ENCODE data around the gene DBP.

The DBP gene

DNA sequence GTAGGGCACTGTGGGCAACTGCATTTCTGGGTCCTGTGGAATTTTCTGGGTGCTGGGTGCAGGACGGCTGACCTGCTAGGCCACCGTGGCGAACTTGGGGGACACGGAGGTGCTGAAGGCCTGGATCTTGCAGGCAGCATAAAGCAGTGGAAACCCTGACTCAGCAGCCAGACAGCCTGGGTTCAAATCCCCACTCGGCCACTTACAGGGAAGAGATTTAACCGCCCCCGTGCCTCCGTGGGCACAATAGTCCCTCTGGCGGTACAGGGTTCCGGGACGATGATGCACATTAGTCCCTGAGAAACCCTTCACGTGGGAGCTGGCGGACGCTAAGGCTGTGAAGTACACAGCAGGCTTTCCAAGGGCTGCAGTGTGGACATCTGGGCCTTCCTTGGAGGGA lies 25.3 kb downstream of the DBP start:
- no peak overlapping the region for H3K4me3 ChIP-seq (ENCODE audit: low read length)
- TF ChIP-seq ZNF274 (IDR thresholded peaks at IDR 0.05; ENCODE audit: low read depth, low read length) = no peak

DNA sequence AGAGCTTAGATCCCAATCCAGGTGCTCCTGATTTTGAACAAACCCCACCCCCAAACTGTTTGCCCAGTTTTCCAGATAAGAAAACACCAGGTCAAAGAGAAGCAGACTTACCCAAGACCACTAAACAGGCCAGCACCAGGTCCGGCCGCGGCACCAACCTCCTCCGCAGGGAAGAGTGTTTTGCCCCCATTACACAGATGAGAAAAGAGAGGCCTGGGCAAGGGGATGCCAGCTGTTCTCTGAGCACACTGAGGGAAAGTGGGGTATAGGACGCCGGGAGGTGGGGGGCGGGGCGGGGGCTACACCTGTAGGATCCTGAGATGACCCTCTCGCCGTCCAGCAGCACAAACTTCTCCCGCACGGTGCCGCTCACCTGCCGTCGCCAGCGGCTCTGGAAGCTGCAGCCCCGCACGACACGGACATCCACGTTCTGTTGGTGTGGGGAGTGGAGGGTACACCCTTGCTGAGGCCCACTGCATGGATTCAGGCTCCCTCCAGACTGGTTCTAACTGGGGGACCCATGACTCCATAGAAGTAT lies 27.5 kb downstream of the DBP start:
- H3K4me3 ChIP-seq (ENCODE audit: low read length) = no peak overlapping the region
- TF ChIP-seq ZNF274 (IDR thresholded peaks at IDR 0.05; ENCODE audit: low read depth, low read length) = no peak

DNA sequence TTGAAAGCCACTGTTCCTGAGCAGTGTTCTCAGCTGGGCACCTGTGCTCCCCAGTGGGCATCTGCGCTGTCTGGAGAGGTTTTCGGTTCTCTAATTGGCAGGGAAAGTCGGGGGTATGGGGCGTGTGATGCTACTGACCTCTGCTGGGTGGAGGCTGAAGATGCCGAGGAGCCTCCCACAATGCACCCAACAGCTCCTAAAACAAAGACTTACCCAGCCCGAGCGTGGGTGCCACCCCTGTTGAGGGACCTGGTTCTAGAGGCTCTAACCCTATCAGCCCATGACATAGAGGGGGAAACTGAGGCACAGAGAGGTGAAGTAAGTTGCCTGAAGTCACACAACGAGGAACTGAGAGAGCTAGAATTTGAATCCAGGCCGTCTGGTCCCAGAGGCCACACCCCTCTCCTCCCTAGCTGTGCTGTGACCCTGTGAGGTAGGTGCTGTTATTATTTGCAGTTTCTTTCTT lies 28.3 kb downstream of the DBP start:
- no peak overlapping the region for H3K4me3 ChIP-seq (ENCODE audit: low read length)
- TF ChIP-seq ZNF274 (IDR thresholded peaks at IDR 0.05; ENCODE audit: low read depth, low read length) = no peak

DNA sequence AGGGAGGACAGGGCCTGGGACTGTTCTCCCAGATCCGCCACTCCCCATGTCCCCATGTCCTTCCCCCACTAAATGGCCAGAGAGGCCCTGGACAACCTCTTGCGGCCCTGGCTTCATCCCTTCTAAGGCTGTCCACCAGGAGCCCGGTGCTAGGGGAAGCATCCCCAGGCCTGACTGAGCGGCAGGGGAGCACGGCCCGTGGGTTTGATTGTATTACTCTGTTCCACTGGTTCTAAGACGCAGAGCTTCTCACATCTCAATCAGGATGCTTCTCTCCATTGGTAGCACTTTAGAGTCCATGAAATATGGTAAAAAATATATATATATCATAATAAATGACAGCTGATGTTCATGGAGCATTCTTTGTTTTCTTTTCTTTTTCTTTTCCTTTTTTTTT lies 29.8 kb downstream of the DBP start:
- H3K4me3 ChIP-seq (ENCODE audit: low read length) = no peak overlapping the region
- no peak for TF ChIP-seq ZNF274 (IDR thresholded peaks at IDR 0.05; ENCODE audit: low read depth, low read length)

DNA sequence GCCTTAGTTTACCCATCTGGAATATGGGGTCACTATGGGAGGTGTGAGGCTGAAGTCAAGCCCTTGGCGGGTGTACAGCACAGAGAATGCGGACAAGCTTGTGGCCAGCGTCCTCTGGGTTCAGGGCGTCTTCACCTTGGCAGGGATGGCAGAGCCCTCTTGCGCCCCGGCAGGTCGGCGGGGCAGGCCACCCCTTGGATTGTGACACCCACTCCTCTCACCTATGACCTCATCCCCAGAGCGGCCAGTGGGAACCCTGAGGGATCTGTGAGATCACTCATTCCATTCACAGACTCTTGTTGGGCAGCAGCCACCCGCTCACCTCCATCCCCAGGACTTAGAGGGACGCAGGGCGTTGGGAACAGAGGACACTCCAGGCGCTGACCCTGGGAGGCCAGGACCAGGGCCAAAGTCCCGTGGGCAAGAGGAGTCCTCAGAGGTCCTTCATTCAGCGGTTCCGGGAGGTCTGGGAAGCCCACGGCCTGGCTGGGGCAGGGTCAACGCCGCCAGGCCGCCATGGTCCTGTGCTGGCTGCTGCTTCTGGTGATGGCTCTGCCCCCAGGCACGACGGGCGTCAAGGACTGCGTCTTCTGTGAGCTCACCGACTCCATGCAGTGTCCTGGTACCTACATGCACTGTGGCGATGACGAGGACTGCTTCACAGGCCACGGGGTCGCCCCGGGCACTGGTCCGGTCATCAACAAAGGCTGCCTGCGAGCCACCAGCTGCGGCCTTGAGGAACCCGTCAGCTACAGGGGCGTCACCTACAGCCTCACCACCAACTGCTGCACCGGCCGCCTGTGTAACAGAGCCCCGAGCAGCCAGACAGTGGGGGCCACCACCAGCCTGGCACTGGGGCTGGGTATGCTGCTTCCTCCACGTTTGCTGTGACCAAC lies 30.5 kb downstream of the DBP start, which contains the start of gene SPACA4:
Gene SPACA4 (plus strand): TSS at position 280 of the 896 bp plus-strand sequence. CDS start 237 bp downstream, at position 517.
- no peak within 1 kb of the TSS for H3K4me3 ChIP-seq (ENCODE audit: low read length)
- no peak for TF ChIP-seq ZNF274 (IDR thresholded peaks at IDR 0.05; ENCODE audit: low read depth, low read length)

DNA sequence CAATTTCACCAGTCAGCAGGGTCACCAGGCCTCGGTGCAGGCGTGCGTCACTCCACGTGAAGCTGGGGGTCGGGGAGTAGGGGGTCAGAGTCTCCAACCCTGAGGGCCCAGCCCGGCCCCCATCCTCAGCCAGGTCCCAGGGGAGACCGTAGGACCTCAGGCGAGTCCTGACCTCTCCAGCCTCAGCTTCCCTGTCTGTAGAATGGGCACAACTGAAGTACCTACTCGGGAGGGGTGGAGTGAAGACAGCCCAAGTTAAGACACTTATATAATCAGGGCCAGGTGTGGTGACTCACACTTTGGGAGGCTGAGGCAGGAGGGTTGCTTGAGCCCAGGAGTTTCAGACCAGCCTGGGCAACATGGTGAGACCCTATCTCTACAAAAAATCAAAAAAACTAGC lies 33.3 kb downstream of the DBP start:
- no peak for TF ChIP-seq ZNF274 (IDR thresholded peaks at IDR 0.05; ENCODE audit: low read depth, low read length)
- no peak overlapping the region for H3K4me3 ChIP-seq (ENCODE audit: low read length)

DNA sequence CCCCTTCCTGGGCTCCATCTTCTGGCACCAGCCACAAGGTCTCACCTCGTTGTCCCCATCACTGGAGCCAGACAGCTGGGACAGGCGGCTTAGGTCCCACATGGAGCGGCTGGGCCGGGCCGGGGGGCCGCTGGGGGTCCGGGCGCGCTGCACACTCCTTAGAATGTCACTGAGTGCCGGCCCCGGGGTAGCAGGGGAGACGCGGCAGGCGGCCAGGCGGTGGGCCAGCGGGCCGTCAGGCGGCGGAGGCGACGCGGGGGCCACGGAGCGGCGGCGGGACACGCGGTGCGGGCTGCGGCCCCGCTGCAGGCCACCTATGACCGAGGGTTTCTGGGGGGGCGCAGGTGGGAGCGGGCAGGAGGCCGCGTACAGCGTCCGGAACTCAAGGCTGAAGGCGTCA lies 33.7 kb downstream of the DBP start:
- TF ChIP-seq ZNF274 (IDR thresholded peaks at IDR 0.05; ENCODE audit: low read depth, low read length) = no peak
- no peak overlapping the region for H3K4me3 ChIP-seq (ENCODE audit: low read length)

DNA sequence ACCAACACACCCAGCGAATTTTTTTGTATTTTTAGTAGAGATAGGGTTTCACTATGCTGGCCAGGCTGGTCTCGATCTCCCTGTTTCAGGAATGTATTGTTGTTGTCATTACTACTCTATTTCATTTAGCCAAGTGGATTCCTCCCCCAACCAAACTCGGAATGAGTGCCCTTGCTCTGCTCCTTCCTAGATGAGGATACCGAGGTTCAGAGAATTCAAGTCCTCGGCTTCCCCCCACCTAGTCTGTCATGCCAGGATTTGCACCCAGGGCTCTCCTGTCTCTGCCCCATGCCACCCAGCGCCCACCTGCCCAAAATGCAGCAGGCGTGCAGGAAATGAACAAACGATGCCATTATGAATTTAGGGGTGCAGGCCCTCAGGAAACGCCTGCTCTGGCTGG lies 34.2 kb downstream of the DBP start:
- TF ChIP-seq ZNF274 (IDR thresholded peaks at IDR 0.05; ENCODE audit: low read depth, low read length) = no peak
- H3K4me3 ChIP-seq (ENCODE audit: low read length) = no peak overlapping the region

DNA sequence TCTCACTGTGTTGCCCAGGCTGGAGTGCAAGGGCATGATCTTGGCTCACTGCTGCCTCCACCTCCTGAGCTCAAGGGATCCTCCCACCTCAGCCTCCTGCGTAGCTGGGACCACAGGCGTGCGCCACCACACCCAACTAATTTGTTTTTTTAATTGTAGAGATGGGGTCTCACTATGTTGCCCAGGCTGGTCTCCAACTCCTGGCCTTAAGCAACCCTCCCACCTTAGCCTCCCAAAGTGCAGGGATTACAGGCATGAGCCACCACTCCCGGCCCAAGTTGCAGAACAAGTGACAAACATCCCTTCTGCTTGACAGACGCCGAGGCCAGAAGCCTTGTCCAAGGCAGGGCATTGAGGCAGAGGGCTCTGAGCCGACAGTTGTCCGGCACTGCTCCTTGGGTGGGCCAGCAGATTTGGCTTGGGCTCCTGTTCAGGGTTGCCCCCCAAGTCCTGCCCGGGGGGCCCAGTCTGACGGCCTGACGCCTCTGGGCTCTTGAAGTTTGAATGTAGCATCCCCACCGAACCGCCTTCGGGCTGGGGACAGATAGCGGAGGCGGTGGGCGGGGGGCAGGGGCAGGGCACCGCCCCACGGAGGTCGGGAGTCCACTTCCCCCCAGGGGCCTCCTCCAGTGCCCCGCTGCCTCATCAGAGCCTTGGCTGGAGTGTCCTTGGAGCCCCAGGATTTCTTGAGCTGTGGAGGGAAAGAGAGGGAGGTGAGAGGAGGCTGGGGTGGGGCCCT lies 36.3 kb downstream of the DBP start:
- TF ChIP-seq ZNF274 (IDR thresholded peaks at IDR 0.05; ENCODE audit: low read depth, low read length) = no peak
- H3K4me3 ChIP-seq (ENCODE audit: low read length) = no peak overlapping the region

DNA sequence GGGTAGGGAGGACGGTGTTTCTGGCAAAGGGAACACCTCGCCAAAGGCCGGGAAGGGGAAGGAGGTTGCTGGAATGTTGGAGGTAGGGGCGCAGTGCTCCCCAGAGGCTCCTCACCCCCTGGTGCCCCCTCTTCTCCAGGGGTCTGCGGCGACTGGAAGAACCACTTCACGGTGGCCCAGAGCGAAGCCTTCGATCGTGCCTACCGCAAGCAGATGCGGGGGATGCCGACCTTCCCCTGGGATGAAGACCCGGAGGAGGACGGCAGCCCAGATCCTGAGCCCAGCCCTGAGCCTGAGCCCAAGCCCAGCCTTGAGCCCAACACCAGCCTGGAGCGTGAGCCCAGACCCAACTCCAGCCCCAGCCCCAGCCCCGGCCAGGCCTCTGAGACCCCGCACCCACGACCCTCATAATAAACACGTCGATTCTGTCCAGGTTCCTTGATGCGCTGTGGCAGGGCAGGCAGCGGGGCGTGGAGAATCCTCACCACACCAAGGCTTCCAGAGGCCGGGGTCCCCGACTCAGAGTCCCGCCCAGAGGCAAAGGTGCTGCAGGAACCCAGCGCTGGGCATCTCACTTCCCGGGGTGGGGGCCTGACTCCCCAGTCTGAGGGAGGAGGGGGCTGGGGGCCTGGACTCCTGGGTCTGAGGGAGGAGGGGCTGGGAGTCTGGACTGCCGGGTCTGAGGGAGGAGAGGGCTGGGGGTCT lies 38.0 kb downstream of the DBP start:
- no peak overlapping the region for H3K4me3 ChIP-seq (ENCODE audit: low read length)

DNA sequence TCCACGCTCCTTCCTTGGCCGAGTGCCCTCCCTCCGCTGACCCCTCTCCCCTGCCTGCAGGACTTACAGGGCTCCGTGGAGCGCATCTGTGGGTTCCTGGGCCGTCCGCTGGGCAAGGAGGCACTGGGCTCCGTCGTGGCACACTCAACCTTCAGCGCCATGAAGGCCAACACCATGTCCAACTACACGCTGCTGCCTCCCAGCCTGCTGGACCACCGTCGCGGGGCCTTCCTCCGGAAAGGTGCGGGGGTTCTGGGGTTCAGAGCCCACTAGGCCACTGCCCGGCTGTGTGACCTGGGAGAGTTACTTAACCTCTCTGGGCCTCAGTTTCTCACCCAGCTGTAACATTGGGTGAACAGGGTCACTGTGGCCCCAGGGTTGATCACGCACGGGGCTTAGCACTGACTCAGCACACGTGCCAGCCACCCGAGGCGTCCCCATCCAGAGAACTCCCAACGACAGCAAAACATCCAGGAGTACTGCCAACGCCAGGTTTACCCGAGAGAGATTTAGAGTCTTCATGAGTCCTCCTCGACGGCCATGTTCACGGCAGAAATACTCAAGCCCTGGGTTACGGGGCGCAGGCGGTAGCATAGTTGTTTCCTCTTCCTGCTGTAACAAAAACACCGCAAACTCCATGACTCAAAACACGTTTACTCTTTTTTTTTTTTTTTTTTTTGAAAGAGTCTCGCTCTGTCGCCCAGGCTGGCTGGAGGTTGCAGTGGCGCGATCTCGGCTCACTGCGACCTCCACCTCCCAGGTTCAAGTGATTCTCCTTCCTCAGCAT lies 40.3 kb downstream of the DBP start:
- TF ChIP-seq ZNF274 (IDR thresholded peaks at IDR 0.05; ENCODE audit: low read depth, low read length) = no peak
- no peak overlapping the region for H3K4me3 ChIP-seq (ENCODE audit: low read length)

More for the DNA sequence above, 38.0 kb downstream of the DBP start:
- TF ChIP-seq ZNF274 (IDR thresholded peaks at IDR 0.05; ENCODE audit: low read depth, low read length) = no peak

DNA sequence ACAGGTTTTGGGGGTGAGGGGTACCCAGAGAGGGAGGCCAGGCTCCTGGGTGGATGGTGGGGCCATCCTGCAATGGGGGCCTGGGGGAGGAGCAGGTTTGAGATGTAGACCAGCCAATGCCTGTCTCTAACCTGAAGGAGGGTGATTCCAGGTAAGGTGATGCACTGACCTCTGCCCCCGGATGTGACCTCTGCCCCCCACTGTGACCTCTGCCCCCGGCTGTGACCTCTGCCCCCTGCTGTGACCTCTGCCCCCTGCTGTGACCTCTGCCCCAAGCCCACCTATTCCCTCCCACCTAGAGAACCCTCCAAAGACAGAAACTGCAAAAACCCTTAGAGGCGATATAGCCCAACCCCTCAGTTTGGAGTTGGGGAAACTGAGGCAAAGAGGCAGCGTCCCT lies 40.9 kb downstream of the DBP start:
- H3K4me3 ChIP-seq (ENCODE audit: low read length) = no peak overlapping the region
- TF ChIP-seq ZNF274 (IDR thresholded peaks at IDR 0.05; ENCODE audit: low read depth, low read length) = no peak

DNA sequence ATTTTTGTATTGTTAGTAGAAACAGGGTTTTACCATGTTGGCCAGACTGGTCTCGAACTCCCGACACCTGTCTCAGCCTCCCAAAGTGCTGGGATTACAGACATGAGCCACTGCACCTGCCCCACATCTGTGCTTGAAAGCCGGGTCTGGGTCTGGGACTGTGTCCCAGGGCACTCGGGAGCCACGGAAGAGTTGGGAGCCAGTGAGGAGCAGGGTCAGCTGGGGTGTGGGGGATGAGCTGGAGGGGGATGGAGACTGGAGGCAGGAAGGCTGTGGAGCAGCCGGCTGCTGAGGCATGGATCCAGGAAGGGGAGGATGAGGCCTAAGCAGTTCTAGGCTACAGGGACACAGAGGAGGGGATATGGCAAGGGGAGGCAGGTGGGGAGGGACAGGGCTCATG lies 41.3 kb downstream of the DBP start:
- no peak overlapping the region for H3K4me3 ChIP-seq (ENCODE audit: low read length)
- TF ChIP-seq ZNF274 (IDR thresholded peaks at IDR 0.05; ENCODE audit: low read depth, low read length) = no peak
